Epithelial cell of prostate (primary cell): Measurements from ENCODE around the gene RNF4.
"Not testable (repeated sequence)": the region's sequence is repeated elsewhere in the genome, so short reads cannot be mapped to it uniquely, and the experiment has no call there.

Experiments used
- DNase-seq: peaks from one replicate; pipeline ENCODE4 v3.0.0-alpha.2; 2011; ENCODE audit warnings: low read depth, low spot score
- H3K27ac ChIP-seq: fragments of 450-650 bp; 2 replicates; pipeline ENCODE4 v1.5.1; 2017; ENCODE audit warnings: mild to moderate bottlenecking

The RNF4 gene

DNA sequence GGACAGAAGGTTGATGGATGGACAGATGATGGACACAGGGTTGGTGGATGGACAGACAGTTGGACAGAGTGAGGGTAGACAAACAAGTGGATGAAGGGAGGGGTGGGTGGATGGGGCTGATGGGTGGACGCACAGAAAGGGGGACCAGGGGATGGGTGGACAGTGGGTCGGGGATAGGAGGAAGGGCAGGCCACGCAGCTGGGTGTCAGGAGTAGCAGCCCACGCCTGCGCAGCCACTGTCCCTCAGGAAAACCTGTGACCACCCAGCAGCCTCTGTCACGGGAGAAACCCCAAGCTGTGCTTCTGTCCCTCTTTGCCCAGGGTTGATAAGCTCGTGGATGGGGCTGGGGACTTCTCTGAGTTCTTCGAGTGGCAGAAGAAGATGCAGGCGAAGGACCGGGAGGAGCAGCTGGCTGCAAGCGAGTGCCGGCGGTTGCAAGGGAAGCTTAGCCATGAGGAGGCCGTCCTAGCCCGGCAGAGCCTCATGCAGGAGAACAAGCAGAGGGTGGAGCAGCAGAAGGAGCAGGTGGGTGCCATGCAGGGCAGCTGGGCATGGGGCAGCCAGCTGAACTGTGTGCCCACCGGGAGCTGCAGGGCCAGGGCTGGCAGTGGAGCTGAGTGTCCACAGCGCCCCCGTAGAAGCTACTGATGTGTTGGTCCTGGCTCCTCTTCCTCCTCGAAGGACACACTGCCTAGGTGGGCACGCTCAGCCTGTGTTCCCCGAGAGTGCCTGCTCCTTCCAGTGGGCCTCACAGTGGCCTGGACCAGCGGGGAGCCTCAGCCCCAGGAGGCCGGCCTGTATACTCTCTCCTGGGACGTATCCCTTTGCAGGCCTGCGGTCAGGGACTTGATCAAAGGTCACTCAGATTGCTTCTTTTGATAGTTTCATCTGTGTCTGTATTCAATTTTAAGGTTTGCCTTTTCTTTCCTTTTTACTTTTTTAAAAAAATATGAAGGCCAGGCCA, 16.8 kb upstream of the RNF4 start:
- H3K27ac ChIP-seq = no peak overlapping the region
- DNase-seq = no peak

- no peak overlapping the region for H3K27ac ChIP-seq
- DNase-seq = no peak
Observed at GRCh38 chr4:2457481-2458295, 11.2 kb upstream of the RNF4 start.

DNA sequence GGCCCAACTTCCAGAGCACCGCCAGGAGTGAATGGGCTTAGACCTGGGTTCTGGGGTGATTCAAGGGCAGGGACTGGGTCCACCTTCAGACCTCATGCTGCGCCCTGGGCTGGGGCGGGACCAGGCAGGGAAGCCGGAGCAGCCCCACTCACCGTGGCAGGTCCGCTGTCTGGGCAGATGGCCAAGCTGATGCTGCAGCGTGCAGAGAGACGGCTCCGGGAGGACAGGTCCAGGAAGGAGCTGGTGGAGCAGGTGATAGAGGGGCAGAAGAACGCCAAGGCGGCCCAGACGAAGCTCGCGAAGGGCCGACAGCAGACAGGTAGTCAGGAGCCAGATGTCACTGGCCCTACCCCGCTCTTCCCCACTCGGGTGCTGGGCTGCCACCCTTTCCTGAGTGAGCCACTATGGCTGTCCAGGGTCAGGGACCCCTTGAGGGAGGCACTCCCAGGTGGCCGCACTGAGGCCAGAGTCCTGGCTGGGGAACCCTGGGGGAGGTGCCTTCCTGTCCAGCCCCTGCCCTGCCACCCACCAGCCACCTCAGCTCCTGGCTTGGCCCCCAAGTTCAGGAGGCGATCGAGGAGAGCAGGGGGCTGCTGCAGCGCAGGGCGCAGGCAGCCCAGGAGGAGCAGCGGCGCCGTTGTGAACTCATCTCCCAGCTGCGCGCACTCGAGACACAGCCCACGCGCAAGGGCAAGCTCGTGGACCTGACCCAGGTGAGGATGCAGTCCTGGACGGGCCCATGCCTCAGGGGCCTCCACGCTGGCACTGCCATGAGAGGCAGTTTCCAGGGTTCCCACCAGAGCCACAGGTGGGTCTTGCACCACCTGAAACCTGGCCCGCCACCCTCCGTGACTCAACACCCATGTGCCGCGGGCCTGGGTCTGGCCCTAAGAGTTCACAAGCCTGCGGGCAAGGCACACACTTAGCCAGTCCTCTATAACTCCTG, 10.1 kb upstream of the RNF4 start:
- H3K27ac ChIP-seq = no peak overlapping the region
- no peak for DNase-seq

DNA sequence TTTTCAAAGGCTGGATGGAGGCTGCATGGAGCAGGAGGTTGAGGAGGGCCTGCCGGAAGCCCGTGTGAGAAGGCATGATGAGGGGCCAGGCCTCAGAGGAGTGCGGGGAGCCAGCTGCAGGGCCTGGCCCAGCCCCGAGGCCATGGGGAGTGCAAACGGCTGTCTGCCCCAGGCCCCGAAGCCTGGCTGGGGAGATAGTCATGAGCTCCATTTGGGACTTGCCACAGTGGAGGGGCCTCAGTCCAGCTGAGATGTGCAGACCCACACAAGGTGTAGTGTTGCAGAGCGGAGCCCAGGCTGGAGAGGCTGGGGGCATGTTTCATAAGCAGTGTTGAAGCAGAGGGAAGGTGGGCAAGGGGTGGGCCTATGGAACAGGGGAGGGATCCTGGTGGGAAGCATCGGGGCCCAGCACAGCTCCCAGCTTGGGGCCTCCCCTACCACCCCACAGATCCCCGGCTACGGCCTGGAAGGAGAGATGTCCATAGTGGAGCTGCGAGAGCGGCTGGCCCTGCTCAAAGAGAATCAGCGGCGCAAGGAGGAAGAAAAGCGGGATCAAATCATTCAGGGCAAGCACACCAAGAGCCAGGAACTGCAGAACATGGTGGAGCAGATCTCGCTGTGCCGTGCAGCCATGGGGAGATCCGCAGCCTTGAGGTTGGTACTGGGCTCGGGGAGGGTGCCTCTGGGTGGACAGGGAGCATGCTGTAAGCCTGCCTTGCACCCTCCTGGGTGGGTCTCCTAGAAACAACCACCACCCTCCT, 9.1 kb upstream of the RNF4 start:
- no peak overlapping the region for H3K27ac ChIP-seq
- no peak for DNase-seq

DNA sequence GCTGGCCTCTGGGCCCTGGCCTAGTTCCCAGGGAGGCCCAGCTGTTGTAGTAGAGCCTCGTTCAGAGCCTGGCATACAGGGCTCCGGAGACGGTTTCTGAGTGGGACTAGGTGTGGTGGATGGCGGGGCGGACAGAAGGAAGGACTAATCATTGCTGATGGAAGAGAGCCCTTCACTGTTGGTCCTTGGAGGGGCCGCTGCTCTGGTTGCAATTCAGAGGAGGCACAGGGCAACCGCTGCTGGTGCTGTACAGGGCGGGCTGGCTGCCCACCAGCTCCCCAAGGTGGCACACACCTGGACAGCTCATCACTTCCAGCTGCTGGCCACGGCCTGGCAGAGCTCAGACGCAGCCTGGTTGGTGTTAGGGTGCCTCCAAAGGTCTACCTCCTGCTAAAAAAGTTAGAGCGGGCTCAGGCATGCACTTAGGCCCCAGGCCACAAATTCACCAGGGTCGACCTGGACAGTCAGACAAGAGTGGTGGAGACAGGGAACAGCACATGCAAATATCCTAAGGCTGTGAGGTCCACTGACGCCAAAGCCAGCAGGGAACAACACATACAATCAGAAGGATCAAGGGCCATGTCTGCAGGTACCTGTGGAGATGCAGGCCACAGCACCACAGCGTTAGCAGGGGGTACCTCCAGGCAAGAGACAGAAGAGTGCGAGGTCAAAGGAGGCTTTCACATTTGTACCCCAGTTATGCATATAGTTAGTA, 7.5 kb upstream of the RNF4 start:
- no peak for DNase-seq

DNA sequence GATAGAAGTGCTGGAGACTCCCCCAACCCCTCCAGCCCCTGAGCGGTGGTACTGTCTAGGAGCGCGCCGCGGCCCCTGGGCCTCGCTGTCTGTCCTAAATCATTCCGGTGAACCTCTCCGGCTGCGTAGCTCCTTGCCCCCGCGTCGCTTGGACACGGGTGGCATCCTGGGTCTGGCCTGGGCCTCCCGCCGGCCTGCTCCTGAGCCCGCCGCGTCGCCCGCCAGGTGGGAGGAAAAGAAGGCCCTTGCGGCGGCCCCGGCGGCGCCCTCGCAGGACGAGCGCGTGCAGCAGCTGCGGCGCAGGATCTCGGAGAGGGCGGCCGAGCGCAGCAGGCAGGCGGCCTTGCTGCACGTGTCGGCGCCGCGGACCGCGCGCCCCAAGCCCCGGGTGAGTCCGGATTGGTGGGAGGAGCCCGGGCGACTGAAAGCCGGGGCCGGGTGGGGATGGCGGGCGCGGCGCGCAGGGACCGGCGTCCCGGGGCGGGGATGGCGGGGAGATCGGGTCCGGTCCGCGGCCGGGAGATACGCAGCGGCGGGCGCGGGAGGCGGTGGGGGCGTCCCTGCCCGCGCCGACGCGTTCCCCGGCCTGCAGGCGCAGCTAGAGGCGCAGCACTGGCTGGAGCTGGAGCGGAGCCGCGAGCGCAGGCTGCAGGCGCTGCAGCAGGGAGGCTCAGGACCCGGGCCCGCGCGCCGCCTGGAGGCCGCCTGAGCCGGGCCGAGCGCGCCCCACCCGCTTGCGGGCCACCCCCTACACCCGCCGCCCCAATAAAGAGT, 6.5 kb upstream of the RNF4 start:
- DNase-seq = no peak
- no peak overlapping the region for H3K27ac ChIP-seq

More for the DNA sequence above, 7.5 kb upstream of the RNF4 start:
- H3K27ac ChIP-seq = no peak overlapping the region

- H3K27ac ChIP-seq = no peak overlapping the region
- DNase-seq = no peak
Observed at GRCh38 chr4:2462992-2463762, 5.7 kb upstream of the RNF4 start.

GRCh38 chr4:2465032-2465431, 3.9 kb upstream of the RNF4 start:
- H3K27ac ChIP-seq = no peak overlapping the region
- DNase-seq = no peak

GRCh38 chr4:2465544-2465943, 3.4 kb upstream of the RNF4 start:
- DNase-seq, H3K27ac ChIP-seq: not testable (repeated sequence)

DNA sequence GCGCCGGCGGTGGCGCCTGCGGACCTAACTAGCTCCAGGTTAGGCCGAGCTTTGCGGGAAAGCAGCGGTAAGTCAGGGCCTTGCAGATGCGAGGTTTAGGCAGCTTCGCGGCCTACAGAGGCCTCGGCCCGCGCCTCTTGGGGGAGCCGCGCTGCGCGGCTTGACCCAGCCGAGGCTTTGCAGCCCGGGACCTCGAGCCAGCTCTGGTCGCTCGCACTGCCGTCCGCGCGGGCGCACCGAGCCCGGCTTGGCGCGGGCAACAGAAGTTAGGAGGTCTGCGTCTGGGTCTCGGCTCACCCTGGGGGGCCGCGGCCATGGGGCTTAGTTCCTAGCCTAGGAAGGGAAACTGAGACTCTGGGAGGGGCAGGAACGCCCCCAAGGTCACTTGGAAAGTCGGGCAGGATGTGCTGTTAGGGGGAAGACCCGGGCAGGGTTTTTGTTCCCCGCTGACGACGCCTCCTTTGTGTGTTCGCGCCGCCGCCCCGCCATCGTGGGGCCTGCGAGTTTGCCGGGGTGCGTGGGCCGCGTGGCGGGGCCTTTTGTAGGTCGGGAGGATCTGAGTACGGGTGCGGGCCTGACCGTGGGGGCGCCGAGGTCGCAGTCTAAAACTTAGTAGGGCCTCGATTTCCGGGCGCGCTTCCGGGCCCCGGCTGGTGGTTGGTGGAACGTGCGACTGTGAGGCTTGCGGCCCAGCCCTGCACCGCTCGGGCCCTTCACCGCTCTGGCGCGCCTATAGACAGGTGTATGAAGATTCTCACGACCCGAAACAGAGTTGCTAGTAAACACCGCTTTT, 482 bp downstream of the RNF4 start:
- H3K27ac ChIP-seq = peak overlapping the region; percentile 87
- DNase-seq = no peak

- H3K27ac ChIP-seq = no peak overlapping the region
- DNase-seq = no peak
Observed at GRCh38 chr4:2470791-2471190, 1.9 kb downstream of the RNF4 start.

GRCh38 chr4:2472187-2472586, 3.3 kb downstream of the RNF4 start:
- H3K27ac ChIP-seq = peak overlapping the region; percentile 18

GRCh38 chr4:2478229-2478628, 9.3 kb downstream of the RNF4 start:
- DNase-seq = no peak
- H3K27ac ChIP-seq = no peak overlapping the region

More at GRCh38 chr4:2472187-2472586, 3.3 kb downstream of the RNF4 start:
- DNase-seq = no peak

DNA sequence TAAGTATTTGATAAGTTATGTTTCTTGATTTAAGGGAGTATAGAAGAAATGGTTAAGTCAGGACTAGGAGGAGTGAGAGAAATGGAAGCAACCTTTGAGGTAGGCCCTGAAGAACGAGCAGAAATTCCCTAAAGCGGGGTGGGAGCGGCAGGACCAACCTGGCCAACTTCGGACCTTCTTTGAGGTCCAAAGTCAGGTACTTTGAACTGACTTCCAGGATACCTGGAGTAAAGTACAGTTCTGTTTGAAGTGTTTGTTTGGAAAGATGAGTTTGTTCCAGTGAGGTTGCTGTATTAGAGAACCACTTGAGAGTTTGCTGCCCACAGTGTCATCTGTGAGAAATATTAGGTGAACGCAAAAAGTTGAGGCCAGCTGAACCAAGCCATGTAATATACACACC, 11.7 kb downstream of the RNF4 start:
- no peak overlapping the region for H3K27ac ChIP-seq
- no peak for DNase-seq

GRCh38 chr4:2482192-2482591, 13.3 kb downstream of the RNF4 start:
- DNase-seq = no peak
- peak overlapping the region; percentile 23 for H3K27ac ChIP-seq

GRCh38 chr4:2482693-2483092, 13.8 kb downstream of the RNF4 start:
- peak overlapping the region; percentile 23 for H3K27ac ChIP-seq

More at GRCh38 chr4:2482693-2483092, 13.8 kb downstream of the RNF4 start:
- DNase-seq = no peak
